GM15510 (cell line): ENCODE results near the gene ZNF136.

Experiments
- POLR2A ChIP-seq: IDR thresholded peaks from 3 replicates; pipeline ENCODE4 v1.6.1; 2011; ENCODE audit warnings: borderline replicate concordance; ENCODE audit not compliant: insufficient read length; ENCODE audit errors: extremely low read depth

Gene ZNF136

DNA sequence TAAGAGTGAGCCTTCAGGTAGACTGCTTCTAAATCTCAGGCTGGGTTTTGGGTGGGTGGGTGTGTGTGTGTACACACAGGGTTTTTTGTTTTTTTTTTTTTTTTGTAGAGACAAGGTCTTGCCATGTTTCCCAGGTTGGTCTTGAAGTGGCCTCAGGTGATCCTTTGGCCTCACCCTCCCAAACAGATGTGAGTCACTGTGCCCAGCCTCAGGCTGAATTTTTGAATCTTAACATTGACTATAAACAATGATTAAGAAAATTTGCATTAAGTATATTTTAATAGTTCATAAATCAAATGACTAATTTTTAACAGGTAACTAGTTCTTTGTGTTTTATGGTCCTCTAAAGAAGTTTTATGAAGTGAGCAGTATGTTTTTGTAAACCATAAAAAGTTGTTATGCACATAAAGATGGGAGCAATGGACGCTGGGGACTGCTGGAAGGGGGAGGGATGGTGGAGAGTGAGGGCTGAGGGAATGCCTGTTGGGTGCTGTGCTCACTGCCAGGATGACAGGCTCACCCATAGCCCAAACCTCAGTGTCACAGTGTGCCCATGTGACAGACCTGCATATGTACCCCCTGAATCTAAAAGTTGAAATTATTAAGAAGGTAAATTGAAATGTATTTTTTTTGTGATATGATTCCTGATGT, 60.2 kb downstream of the ZNF136 start:
- TF ChIP-seq POLR2A = no peak

- TF ChIP-seq POLR2A = no peak
Measured at GRCh38 chr19:12224676-12225075, 61.8 kb downstream of the ZNF136 start.

DNA sequence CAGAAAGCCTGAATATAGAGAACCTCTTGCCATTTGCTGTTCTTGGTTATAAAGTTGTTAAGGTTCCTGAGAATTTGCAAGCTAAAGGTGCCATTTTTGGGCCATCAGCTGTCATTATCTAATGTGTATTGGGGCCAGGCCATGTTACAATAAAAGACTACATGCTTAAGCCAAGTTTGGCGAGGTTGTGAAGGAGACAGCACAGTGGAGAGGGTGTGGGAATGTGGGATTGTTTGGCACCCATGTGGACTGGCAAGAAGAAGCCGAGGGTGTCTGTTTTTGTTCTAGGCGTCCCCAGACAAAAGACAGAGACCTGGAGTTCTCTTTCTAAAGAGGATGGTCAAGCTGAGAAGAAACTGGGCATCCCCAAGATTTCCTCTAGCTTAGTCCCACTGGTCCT, 67.1 kb downstream of the ZNF136 start:
- no peak for TF ChIP-seq POLR2A

- no peak for TF ChIP-seq POLR2A
Measured at GRCh38 chr19:12230751-12231733, 68.1 kb downstream of the ZNF136 start.

DNA sequence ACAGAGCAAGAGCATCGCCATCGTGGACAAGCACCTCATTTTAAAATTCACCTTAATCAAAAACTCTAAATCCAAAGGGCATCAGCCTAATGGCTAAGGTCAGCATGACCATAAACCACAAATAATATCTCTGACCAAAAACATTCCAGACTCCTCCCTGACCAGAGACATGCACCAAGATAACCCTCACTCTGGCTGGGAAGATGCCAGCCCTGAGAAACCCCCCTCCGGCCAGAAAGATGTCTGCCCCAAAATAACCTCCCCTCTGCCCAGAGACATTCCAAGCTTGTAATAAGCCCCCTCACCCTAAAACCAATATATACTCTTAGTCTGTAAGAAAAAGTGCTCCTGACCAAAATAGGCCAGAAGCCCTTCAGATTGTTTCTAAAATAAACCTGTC, 70.1 kb downstream of the ZNF136 start:
- no peak for TF ChIP-seq POLR2A

- no peak for TF ChIP-seq POLR2A
Measured at GRCh38 chr19:12237143-12237839, 74.4 kb downstream of the ZNF136 start.
